HG03139 (cell line): ENCODE measurements around the gene CAMTA1.

Experiments
- ATAC-seq: cut with Tn5 transposase; IDR thresholded peaks from one replicate; pipeline ENCODE4 v1.9.1; 2021; ENCODE audit not compliant: unreplicated experiment

The CAMTA1 gene

DNA sequence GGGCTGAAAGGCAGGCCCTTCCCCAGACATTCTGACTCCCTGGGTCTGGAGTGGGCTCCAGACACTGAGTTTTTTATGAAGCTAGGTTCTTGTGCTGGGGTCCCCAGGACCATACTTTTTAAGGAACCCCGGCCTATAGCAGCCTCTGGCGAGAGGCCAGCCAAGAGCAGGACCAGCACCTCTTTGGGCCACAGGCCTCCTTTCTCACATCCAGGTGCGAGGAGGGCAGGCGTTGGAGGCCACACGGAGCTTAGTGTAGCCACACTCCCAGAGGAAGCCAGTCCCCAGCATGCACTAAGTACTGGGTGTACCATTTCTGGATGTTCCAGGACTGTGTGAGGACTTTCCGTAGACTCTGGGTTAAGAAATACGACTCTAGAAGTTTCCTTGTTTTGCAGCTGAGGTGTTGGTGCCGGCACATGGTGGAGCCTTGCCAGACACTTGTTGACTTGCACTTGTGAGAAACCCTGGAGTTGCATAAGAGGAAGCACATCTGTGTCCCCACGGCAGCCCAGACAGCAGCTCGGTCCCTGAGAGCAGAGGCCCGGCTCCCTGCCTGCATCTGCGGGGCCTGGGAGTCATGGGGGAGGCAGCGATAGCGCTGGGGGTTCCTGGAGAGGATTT lies 863.6 kb downstream of the CAMTA1 start:
- no peak for ATAC-seq

DNA sequence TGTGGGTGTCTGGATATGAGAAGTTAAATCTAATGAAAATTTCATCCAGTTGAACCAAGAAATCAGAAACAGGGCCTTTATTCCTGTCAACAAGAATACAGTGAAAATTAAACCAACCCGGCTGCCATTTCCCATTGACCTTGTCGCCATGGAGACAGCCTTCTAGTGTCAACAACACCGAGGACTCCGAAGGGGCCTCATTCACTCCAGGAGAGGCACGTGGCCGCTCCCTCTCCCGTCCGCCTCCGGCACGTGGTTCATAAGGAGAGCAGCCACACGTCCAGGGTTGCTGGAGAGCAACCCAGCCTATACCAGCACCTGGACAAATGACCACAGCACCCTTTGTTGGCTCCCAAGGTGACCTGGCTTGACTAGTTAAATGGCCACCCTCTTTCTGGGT lies 865.5 kb downstream of the CAMTA1 start:
- ATAC-seq = no peak

DNA sequence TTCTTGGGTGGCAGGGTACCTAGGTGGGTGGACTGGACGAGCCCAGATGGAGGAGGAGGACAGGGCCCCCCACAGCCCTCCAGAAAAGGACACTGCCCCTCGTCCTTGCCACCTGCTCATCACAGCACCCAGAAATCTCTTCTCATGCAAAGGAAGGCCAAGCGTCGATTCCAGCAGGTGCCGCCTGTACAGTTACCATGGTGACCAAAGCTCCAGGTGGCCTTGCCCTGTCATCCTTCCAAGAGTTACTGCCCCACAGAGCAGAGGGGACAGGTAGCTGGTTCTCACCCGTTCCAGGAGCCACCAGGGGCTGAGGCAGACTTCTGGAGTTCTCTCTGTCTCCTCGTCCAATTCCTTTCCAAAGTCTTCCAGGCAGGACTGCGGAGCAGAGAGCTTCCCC lies 865.9 kb downstream of the CAMTA1 start:
- no peak for ATAC-seq

DNA sequence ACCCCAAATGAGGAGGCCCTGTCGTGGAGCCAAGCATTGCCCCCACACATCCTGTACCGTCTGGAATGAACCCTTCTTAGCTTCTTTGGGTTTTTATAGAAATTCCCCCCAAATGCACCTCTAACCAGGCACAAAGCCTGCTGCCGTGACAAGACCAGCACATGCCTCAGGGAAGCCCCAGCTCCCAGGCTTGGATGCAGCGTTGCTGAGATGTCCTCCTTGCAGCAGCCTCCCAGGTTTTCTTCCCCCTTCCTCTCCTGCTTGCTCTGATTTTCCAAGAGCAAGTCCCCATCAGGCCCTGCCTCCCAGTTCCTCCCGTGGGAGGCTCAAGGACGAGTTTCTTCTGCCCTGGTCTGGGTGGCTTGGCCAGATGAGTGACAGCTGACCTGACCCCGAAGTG lies 866.8 kb downstream of the CAMTA1 start:
- ATAC-seq = no peak

DNA sequence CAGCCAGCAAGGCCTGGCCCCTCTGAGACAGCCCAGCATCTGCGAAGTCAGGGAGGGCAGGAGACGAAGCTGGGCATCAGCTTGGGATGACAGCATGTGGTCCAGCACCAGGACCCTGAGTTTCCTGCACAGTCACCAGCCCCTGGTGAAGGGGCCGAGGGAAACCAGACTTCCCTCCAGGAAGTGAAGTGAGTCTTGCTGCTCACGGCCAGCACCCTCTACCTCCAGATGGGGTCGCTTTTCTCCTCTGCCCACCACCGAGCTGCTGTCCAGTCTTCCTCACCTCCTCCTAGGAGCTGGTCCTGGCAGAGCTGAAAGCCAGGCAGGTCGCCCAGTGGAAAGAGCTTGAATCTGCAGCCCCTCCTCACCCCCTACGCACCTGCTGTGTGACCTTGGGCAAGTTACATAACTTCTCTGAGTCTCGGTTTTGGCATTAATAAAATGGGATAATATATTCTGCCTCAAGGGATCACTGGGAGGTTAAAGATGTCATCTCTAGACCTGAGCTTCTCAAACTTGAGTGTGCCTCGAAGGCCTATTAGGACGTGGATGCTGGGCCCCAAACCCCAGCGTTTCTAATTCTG lies 867.4 kb downstream of the CAMTA1 start:
- ATAC-seq = no peak

DNA sequence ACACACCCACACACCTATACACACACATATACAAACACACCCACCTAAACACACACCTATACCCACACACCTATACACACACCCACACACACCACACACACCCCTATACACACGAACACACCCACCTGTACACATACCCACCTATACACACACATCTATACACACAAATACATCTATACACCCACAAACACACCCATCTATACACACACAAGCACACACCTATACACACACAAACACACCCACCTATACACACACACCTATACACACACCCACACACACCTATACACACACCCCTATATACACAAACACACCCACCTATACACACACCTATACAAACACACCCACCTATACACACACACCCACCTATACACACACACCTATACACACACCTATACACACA lies 869.5 kb downstream of the CAMTA1 start:
- no peak for ATAC-seq

DNA sequence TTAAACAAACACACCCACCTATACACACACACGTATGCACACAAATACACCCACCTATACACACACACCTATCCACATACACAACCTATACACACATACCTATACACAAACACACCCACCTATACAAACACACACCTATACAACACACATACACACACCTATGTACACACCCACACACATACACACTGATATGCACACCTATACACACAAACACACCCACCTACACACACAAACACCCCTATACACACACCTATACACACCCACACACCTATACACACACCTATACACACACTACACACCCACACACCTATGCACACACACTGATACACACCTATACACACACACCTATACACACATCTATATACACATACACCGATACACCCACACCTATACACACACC lies 870.1 kb downstream of the CAMTA1 start:
- ATAC-seq = no peak

DNA sequence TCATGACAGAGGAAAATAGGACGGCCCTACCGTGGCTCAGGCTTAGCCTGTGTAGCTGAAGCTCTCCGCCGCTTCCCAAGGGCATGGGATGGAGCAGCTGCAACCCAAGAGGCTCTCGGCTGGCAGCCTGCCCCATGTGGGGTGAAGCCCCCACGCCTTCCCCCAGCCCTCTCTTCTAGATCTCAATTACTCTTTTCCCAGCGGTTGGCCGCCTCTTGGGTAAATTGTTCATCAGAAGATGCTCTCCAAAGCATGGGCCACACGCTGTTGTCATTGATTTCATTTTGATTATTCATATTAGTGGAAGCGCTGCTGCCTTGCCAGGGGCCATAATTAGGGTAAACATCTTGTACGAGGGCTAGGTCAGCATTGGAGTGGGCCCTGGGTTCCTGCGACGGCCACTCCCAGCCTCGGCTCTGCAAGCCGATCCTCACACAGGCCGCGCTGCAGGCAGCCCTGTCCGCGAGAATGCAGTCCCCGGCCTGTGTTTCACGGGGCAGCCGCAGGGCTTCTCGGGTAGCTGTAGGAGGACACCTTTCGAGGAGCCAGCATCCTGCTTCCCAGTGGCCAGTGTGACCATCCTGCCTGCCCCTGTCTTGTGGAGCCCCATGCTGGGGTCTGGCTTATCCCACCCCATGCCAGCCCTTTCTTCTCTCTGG lies 871.4 kb downstream of the CAMTA1 start:
- no peak for ATAC-seq

DNA sequence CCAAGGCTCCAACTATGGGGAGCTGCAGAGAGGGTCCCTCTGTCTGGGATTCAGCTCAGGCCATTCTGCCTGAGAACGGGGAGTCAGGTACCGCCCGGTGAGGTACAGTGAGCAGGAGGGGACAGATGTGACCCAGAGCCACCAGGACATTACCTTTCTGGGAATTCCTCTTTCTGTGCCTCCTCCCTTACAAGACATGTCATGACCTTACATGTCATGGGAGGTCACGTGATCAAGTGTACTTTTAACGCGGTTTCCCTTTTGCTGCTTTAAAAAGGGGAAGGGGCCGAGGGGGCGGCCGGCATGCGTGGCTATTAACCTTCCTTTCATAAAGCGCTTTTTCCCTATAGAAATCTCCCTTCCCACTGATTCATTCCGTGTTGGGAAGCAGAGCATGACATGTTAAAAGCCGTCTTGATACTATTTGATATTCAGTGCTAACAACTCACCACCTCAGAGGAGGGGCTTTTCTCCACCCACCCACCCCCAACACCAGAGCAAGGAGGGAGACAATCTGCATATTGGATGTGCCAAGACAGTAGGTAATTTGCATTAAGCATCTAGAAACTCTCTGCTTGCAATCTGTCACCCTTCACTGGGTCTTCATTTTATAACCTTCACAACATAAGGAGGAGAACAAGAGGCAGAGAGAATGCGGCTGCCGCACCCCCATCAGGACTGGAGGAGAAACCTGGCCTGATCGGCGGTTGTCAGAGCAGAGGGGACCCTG lies 872.2 kb downstream of the CAMTA1 start:
- ATAC-seq = no peak

DNA sequence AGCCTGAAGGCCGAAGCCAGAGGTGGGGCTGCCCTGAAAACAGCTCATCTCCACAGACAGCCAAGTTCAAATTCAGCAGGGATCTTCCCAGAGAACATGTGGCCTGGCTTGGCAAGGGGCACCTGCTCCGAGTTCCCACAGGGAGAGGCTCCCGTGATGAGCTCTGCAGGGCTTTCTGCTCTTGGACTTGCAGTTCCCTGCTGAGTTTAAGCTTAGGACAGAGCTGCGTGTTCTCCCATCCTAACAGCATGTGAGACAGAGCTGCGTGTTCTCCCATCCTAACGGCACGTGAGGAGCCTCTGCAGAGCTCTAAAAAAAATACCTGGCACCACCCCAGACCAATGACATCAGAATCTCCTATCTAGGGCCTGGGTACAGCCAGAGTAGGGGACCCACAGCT lies 872.8 kb downstream of the CAMTA1 start:
- no peak for ATAC-seq

DNA sequence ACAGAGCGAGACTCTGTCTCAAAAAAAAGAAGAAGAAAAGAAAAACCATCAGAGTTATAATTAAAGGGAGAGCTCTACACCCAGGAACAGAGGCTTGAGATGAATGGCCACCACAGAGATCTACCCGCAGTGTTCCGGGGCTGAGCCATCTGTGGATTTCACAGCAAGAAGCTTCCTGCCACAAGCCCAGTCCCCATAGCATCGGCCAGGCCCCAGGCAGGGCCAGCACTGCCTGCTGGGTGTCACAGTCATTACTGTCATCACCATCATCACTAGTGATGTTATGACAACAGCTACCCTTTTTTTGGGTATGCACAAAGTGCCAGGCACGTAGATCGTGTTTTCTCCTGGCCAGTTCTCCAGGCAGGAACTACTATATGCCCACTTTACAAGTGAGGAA lies 874.3 kb downstream of the CAMTA1 start:
- ATAC-seq = no peak

DNA sequence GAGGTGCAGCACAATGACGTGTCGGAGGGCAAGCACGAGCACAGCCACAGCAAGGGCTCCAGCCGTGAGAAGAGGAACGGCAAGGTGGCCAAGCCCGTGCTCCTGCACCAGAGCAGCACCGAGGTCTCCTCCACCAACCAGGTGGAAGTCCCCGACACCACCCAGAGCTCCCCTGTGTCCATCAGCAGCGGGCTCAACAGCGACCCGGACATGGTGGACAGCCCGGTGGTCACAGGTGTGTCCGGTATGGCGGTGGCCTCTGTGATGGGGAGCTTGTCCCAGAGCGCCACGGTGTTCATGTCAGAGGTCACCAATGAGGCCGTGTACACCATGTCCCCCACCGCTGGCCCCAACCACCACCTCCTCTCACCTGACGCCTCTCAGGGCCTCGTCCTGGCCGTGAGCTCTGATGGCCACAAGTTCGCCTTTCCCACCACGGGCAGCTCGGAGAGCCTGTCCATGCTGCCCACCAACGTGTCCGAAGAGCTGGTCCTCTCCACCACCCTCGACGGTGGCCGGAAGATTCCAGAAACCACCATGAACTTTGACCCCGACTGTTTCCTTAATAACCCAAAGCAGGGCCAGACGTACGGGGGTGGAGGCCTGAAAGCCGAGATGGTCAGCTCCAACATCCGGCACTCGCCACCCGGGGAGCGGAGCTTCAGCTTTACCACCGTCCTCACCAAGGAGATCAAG lies 878.3 kb downstream of the CAMTA1 start:
- ATAC-seq = no peak

DNA sequence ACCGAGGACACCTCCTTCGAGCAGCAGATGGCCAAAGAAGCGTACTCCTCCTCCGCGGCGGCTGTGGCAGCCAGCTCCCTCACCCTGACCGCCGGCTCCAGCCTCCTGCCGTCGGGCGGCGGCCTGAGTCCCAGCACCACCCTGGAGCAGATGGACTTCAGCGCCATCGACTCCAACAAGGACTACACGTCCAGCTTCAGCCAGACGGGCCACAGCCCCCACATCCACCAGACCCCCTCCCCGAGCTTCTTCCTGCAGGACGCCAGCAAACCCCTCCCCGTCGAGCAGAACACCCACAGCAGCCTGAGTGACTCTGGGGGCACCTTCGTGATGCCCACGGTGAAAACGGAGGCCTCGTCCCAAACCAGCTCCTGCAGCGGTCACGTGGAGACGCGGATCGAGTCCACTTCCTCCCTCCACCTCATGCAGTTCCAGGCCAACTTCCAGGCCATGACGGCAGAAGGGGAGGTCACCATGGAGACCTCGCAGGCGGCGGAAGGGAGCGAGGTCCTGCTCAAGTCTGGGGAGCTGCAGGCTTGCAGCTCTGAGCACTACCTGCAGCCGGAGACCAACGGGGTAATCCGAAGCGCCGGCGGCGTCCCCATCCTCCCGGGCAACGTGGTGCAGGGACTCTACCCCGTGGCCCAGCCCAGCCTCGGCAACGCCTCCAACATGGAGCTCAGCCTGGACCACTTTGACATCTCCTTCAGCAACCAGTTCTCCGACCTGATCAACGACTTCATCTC lies 879.1 kb downstream of the CAMTA1 start:
- no peak for ATAC-seq

DNA sequence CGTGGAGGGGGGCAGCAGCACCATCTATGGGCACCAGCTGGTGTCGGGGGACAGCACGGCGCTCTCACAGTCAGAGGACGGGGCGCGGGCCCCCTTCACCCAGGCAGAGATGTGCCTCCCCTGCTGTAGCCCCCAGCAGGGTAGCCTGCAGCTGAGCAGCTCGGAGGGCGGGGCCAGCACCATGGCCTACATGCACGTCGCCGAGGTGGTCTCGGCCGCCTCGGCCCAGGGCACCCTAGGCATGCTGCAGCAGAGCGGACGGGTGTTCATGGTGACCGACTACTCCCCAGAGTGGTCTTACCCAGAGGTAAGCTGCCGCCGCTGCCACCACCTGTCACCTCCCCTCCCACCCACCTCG lies 879.6 kb downstream of the CAMTA1 start:
- no peak for ATAC-seq

DNA sequence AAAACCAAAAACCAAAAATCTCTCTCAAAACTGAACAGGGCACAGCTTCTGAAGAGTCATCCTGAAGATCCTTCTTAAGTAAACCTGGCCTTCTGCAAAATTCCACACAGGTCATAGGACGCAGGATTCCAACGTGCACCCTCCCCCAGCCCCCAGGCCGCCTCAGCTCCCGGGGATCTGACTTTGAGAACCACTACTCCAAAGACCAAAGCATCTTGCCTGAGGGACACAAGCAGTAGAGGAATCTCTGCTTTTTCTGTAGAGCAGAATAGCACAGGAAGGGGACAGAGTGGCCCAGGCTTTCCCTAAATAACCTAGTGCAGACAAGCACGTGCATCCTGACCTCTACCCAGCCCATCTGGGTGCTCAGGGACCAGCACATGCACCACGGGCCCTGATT lies 881.0 kb downstream of the CAMTA1 start:
- ATAC-seq = no peak

DNA sequence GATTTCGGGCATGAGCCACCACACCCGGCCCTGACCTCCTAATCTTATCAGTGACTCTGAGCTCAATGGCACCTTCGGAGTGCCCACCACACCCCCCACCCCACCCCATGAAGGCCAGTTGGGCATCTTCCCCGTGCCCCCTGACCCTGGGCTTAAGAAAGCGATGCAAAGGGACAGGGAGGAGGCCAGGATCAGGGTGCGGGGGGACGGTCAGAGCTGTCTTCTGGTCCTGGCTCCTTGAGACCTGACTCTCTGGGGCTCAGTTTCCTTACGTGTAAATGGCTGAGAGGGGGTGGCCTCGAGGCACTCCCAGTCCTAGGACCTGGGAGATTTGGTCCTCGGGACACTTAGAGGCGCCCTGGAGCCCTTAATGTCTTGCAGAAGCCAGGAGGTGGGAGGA lies 881.9 kb downstream of the CAMTA1 start:
- no peak for ATAC-seq

DNA sequence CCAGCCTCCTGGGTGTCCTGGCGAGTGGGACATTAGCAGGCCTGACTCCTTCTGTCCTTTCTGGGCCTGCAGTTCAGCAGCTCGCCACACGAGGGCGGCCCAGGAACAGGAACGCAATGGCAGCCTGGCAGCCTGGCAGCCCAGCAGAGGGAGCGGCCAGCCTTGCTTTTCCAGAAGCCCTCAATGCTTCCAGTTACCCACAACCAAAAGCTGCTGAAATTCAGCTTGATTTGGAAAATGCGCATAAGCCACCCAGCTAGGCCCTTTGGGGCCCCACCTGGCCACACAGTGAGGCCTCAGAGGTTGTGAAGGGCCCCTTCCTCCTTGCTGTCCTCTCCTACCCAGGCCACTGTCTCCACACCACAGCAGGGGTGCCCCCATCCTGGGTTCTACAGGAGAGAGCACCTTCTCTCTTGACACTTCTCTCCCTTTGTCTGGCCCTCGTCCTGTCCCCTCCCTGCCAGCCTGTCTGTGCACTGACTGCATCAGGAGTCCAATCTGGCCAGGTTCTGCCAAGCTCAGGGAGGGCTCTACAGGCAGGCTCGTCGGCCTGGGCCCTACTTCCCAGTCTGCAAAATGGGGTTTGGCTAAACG lies 882.5 kb downstream of the CAMTA1 start:
- ATAC-seq = no peak

DNA sequence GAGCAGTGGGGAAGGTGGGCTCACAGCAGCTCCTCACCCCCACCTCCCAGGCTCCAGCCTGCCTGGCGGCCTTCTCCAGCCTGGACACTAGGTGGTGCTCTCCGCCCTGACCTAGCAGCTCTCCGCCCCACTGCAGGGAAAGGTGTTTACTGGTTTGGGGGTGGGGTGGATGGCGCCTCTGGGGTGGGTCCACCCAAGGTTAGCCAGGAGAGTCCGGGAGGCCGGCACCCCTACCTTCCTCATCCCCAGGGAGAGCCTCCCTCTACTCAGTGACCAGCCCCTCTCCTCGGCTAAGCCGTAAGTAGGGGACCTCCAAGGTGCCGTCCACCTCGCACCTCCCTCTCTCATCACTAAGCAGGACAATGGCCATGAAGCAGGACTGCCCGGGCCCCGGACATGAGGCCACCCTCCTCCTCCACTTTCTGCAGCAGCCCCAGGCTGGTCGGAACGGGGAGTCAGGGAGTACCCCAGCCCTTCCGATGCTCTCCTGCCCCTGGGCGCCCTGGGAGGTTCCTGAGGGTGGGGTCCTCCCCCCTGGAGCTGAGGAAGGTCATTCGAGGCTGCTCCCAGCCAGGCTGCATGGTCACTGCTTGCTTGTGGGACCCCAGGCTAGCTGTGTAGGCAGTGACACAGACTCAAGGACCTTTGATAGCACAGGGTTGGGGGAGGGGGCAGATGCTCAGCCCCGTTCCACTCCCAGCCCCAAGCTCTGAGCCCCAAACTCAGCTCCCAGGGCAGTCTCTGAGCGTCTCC lies 884.5 kb downstream of the CAMTA1 start:
- no peak for ATAC-seq

DNA sequence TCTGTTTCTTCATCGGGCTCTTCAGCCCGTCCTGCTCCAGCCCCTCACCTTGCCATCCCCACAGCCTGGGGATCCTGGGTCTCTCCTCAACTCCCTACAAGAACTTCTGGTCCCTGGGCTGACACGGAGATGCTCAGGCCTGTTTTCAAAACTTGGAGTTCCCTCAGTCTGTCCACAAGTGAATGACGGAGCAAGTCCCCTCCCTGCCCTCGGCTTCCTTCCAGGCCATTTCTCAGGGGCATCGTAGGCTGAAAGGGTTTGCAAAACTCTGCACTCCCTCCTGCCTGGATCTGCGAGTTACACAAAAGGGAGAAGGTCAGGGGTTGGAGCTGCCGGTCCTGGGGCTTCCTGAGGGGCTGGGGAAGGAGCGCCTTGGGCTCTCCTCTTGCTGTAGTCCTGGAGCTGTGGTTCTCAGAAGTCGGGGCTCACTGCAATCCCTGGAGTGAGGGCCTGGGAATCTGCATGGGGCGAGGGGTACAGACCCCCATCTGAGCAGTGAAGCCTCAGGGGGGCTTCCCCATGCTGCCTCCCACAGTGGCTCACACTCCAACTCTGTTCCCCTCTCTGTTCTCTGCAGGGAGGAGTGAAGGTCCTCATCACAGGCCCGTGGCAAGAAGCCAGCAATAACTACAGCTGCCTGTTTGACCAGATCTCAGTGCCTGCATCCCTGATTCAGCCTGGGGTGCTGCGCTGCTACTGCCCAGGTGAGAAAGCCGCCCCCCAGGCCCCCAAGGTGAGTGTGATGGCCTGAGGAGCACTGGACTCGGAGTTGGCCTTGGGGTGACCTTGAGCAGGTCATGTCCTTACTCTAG lies 885.3 kb downstream of the CAMTA1 start:
- ATAC-seq = no peak
